Embryonic facial prominence (tissue), 1 donor: Measurements from ENCODE around the gene AP3B2.

Experiments
- DNase-seq: peaks from one replicate; pipeline ENCODE4 v3.0.0-alpha.2; 2016; ENCODE audit errors: extremely low spot score

Gene AP3B2

DNA sequence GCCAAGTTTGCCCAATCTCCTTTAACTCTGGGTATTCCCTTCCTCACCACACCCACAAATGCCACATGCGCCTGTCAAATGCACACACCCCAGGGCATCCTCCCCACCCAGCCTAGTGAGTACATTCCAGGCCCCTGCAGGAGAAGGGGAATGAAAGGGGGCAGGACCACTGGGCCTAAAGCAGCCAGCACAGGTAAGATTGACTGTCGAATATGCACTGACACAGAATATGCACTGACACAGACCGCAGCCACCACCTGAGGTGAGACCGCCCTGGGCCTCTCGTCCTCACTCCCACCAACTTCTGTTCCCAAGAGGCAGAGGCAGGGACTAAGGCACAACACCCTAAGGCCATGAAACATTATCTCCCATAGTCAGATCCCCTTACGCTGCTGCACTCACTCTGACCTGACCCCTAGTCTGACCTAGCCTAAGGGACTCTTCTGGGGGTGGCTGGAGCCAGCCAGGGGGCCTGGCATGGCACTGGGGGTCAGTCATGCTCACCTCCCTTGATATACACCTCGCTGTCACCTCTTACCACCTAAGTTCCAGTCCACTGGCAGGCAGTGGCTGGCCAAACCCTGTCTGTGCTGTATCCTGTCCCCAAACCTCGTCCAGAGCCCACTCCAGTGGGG is 10.8 kb downstream of the AP3B2 start:
- no peak for DNase-seq

DNA sequence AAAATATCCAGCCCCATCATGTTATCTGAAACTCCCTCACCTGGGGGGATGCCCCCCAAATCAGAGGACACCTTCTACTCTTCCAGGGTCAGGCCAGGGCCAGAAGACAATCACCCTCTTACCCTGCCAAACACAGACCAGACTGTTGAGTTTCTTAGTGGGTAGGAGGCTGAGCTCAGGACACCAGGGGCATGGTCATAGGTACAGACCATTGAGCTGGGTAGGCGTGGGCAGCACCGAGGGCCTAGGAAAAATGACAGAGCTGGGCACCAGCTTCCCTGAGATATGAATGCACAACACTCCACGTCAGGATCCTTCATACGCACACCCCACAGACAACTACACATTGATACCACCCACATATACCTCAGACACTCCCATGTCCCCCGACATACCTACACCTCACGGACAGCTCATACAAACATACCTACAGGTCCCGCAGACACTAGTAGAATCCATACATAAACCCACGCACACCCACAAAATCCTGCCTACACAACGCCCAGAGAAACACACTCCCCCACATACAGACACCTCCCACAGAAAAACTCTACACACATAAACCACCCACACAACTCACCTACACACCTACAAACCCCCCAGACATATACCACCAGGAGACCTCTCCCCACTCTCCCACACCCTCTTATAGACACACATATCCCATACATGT is 11.8 kb downstream of the AP3B2 start:
- DNase-seq, result no peak

DNA sequence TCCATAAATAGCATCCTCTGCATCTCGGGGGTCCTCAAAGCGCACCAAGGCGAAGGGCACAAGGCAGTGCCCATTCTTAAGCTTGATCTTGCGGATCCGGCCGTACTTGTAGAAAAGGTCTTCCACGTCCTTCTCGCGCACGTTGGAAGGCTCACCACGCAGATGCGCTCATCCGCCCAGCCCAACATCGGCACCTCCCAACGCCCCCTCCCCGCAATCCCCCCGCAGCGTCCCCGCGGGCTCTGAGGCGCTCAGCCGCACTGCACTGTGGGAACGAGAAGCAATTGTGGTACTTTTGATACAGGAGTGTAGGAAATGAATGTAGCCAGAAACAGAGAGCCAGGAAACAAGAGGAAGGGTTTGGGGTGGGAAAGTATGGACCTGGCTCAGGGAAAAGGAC is 17.5 kb downstream of the AP3B2 start:
- DNase-seq, result no peak

DNA sequence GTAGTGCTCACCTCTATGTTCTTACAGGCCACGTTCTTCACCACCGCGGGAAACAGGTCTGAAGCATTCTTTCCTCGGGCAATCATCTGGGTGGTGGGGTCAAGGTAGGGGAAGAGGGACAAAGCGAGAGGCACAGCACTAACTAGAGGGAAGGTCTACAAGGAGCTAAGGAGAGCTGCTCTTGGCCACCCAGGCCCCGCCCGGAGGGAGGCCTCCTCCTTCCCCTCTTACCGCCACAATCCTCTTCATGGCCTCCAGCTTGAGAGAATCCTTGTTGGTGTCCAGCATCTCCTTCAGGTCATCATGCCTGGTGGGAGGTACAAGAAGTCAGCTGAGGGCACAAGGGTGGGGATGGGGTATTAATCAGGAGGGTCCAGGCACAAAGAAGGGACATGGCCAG is 20.5 kb downstream of the AP3B2 start:
- no peak for DNase-seq

DNA sequence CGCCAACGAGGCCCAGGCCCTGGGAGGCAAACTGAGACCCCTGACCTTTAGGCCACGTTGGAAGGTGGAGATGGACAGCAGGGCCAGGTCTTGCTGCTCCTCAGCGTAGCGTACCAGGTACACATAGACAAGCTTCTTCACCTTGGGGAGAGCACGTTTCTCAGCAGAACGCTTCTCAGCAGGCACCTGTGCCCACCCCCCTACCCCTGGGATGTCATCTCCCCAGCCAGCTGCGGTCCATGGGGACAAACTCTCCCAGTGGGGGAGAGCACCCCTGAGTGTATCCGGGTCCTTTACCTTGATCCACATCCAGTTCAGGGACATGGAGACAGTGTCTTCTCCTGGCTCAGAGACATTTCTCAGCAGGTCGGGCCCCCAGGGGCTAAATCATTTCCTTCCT is 21.0 kb downstream of the AP3B2 start:
- DNase-seq, result no peak

DNA sequence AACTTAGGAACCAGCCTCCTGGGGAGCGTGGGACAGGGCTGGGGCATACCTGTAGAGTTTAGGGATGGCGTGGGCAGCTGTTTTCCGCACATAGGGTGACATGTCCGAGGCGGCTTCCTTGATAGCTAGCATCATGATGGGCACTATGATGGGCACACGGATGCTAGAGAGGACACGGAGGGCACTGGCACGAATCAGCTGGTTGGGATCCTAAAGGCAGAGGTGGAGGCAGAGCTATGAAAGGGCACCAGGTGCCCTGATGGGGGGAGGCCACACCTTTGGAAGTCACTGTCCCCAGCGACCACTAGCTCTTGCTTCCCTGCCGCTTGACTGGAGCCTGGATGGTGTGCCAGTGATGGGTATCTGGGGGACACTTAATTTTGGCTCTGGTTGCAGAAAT is 28.3 kb downstream of the AP3B2 start:
- DNase-seq, result no peak

DNA sequence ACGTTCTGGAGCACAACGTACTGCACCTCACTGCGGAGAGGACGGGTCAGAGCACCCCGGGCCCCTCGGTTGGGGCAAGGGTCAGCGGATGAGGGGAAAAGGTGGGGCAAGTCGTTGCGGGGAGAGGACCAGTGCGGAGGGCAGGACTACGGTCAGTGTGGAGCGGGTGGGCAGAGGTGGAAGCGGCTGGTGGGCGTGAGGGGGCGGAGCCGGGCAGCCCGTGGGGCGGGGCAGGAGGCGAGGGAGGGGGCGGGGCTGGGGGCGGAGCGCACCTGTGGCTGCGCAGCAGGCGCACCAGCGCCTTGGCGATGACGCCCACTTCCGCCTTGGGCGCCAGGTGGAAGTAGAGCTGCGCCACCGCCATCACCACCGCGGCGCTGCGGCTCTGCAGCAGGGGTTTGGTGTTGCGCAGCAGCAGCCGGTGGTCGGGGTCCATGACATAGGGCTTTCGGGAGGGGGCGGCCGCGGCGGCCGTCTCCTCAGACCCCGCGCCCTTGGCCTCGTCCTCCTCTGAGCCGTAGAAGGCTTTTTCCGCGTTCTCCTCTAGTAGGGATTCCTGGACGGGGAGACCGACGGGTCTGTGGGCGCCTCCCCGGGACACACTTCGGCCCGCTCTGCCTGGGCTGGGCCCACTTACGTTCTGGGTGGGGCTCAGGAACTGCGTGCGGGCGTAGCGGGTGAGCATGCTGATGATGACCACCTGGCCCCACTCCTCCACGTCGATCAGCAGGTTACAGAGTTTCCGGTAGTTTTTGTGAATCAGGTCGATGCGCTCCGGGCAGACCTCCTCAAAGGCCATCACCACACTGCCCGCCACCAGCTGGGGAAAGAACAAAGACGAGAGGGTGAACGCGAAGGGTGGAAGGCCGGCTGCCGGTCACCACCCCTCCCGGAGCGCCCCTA is 29.2 kb downstream of the AP3B2 start:
- no peak for DNase-seq

DNA sequence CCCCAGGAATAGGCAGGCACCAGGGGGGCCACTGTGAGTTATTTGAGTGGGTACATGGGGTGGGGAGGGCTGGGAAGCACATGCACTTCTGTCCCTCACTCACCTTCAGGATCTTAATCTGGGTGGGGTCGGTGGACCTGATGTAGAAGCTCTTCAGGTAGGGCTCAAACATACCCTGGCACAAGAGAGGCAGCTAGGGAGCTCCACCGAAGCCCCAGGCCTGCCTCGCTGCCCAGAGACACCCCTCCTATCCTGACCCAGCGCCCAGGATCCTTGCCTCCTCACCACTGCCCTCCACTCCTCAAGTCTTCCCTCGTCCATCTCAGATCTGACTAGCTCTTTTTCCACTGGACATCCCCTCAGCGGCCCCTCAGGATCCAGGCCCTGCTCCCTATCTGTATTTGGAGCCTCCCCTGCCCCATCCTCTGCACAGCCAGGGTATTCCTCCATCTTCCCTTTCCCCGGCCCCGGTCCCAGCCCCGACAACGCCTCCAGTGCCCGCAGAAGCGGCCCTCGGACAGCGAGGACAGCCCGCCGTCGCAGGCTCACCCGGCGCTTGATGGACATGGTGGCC is 30.0 kb downstream of the AP3B2 start:
- no peak for DNase-seq

DNA sequence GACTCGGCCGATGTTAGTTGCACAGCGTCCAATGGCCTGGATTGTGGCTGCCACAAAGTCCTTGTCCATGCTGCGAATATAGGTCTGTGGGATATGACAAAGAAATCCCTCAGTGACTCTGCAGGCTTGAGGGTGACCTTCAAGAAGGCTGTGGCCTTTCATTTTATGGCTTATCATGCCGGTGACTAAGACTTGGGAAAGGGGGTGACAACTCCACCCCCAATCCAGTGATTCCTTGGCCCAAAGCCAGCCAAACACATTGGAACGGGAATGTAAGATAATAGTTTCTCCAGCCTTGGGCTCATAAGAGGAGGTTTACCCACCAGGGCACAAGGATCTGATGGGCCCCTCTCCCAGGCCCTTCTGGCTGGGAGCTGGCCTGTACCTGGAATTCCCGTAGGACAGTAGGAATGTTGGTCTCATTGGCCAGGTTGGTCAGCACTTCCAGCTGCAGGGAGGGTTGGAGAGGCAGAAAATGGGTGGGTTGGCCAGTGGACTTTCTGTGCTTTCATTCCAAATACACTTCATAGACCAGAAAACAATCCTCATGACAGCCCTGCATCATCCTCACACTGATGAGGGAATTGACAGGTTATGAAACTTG is 31.9 kb downstream of the AP3B2 start:
- DNase-seq, result no peak

DNA sequence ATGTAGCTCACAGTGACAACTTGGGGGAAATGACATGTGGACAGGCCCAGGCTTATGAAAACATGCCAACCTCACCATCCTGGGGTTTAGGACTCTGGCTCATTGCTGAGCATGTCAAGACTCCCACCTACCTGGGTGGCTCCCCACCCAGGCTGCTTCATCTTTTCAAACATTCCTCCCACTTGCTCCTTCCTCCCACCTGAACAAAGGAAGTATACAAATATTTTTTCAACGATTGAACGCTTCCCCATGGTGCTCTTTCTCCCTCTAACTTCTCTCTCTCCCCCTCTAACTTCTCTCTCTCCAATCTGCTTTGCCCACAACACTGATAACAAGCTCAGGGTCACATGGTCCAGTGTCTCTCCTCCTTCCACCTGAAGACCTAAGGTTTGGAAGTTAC is 34.8 kb downstream of the AP3B2 start:
- no peak for DNase-seq

DNA sequence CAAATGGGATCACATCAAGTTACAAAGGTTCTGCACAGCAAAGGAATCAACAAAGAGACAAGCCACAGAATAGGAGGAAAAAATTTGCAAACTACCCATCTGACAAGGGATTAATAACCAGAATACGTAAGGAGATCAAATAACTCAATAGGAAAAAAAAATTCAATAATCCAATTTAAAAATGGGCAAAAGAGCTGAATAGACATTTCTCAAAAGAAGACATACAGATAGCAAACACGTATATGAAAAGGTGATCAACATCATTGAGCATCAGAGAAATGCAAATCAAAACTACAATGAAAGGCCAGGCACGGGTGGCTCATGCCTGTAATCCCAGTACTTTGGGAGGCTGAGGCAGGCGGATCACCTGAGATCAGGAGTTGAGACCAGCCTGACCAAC is 39.0 kb downstream of the AP3B2 start:
- no peak for DNase-seq

DNA sequence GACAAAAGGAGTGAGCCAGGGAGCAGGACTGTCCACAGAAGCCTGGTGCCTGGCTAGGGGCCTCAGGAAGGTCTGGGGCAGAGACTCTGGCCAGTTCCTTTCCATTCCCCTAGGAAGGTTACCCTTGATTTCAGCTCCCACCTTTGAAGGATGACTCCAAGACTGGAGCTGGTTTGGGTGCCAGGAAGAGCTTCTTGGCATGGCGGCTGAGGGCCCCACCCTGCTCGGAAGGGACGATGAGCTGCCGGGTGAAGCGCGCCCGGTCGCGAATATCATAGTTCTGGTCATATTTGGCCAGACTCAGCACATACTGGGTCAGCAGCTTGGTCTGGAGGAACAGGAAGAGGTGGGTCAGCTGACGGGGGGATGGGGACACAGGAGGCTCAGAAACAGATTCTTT is 43.1 kb downstream of the AP3B2 start:
- DNase-seq, result no peak

DNA sequence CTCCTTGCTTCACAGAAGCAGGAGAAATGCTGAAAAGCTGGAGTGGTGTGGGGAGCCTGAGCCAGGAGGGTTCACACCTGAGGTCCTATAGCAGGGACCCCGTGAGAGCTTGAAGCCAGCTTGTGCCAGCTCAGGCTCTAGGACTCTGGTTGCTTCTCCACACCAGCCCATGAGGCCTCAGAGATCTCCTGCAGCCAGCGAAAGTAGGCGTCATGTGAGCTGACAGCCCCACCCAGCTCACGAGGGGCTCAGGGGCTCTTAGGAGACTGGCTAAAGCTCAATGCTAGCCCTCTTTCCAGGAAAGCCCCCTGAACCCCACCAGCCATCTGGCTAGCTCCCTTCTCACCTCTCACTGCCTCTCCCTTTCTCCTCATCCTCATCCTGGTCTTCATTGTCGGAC is 45.7 kb downstream of the AP3B2 start:
- no peak for DNase-seq

DNA sequence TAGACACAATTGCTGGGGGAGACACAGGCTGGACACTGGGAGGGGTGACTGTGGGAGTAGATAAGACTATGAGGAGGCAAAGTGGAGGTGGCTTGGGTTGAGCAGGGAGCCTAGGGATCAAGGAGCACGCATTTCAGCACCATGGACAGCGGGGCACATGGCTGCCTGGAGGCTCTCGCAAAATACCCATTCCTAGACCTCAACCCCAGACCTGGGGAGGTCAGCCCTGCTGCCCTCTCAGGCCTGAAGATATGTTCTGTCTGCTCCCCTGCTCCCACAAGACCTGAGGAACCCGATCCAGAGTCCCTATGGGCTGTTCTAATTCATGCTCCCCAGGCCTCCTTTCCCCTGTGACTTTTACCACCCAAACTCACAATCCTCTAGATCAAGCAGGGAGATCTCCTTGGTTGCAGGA is 46.5 kb downstream of the AP3B2 start:
- no peak for DNase-seq

DNA sequence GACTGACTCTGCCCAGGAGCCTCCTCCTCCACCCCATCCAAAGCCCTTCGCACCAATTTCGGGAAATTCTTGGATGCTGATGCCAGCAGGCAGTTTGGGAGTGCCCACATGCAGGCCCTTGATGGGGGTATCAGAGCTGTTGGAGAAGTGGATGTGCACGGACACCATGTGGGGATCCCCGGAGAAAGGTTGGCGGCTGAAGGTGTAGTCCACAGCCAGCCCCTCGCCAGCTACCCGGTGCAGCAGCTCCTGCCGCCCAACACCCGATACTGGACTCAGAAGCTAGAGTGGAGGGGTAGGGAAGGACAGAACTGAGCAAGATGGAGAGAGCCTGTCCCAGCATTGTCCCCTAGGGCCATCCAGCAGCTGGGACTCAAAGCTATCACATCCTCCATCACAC is 47.0 kb downstream of the AP3B2 start:
- DNase-seq, result no peak

DNA sequence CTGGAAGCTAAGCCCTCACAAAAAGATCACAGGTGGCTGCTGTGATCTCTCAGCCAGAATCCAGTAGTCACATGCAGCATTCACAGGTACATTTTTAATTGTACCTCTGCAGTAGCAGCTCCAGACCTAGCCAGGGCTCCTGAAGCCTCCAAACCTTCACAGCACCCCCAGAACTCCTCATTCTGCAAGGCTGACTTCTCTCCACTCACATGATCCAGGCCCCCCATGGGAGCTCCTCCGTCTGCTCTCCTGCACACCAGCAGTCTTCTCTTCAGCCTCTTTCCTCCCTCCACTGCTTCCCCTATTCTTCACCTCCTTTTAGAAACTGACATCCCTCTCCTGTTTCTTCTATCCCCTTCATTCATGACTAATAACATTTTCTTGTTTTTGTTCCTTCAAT is 49.3 kb downstream of the AP3B2 start:
- DNase-seq, result no peak

DNA sequence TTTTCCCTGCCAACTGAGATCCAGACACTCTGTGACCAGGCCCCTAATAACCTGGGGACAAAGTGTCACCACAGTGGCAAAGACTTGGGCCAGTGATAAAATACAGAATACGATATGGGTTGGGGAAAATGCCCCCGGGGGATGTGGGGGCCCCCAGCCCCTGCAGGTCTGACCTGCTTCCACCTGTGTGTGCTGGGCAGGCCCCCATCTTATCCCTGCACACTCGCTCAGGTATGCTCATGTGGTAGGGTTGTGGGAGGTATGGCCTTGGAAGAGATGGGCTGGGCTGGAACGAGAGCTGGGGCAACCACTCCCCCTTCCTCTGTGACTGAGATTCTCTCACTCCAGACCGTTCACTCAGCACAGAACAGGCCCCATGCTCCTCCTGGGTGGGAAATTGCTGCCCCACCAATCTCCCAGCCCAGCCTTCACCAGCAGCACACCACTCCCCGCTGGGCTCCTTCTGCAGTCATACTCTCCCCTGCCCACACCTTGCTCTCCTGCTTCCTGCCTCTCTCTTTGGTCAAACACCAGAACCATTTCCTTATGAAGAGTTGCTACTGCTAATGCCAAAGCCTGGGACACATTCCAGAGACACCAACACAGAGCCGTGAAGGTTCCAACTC is 52.9 kb downstream of the AP3B2 start:
- DNase-seq, result no peak

DNA sequence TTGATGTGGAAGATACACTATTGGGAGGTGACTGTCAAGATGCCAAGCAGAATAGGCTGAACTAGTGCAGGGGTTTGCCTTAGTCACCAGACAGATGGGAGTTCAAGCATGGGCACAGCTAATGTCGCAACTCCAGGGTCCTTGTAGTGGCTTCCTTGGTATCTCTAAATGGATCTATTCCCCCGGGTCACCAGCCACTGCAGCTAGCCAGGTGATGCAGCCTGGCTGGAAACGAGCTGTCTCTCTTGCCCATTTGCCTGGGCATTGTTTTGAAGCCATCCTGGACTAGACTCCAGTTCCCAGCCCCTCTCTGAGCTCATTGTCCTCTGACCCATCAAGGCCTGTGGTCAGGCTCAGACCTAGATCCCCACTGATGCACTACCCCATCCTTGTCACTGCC is 54.1 kb downstream of the AP3B2 start:
- no peak for DNase-seq

DNA sequence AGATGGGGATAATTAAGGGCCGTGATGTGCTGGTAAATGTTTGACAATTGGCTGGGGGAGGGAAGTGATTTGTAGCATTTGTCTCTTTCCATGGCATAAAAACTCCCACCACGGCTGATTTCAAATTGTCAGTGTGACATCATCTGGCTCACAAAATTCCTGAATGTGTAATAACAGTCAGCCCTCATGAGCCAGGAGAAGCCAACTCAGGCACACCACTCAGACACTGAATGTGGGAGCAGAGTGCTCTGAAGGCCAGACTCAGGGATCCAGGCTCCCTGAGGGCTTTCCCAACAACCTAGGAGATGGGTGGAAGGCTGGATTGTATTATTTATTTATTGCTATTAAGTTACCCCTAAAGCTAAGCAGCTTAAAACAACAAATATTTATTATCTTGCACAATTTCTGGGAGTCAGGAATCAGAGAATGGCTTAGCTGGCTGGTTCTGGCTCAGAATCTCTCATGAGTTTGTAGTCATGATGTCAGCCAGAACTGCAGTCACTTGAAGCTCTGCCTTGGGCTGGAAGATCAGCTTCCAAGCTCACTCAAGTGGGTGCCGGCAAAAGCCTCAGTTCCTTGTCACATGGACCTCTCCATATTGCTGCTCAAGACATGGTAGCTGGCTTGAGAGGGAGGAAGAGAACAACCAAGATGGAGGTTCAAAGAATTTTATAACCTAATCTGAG is 56.0 kb downstream of the AP3B2 start:
- DNase-seq, result no peak

DNA sequence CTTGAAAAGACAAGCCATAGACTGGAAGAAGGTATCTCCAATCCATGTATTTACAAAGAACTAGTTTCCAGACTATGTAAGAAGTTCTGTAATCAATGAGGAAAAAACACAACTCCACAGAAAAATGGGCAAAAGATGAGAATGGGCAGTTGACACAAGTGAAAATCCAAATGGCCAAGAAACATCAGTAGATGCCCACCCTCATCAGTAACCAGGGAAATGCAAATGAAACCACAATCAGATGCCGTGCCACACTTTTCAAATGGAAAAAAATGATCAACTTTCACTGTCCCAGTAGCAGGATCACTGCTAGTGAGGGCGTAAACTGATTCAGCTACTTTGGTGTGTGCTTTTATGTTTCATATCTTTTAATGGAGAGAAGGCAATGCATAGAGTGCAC is 58.0 kb downstream of the AP3B2 start:
- no peak for DNase-seq

DNA sequence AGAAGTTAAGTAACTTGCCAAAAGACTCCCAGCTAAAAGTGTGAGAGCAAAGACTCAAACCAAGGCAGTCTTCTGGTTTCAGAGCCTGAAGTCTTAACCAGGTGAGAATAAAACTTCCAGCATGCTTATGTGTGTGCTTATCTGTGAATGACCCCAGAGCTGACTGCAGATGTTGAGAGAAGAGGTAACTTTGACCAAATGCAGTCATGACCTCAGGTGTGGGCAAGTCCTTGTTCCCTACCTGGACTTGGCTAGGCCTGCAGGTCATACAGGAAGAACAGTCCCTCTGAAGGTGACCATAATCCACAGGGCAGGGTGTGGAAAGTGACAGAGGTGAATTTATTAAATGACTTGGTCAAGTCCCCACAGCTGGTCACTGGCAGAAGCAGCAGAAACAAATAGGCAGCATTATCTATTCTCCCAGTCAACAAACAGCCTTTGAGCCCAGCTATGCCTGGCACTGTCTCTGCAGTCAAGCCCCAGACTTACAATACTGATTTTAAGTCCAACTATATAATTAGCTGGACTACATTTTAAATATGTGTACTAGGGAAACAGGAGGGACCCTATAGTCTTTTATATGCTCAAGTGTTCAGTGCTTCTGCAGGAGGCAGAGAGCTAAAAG is 59.5 kb downstream of the AP3B2 start:
- DNase-seq, result no peak
